SW480 (cell line): ENCODE measurements around the gene MMP28.

Experiments
- DNase-seq: peaks from one replicate; pipeline ENCODE4 v3.0.0-alpha.2; 2016; ENCODE audit warnings: low spot score

MMP28 gene

DNA sequence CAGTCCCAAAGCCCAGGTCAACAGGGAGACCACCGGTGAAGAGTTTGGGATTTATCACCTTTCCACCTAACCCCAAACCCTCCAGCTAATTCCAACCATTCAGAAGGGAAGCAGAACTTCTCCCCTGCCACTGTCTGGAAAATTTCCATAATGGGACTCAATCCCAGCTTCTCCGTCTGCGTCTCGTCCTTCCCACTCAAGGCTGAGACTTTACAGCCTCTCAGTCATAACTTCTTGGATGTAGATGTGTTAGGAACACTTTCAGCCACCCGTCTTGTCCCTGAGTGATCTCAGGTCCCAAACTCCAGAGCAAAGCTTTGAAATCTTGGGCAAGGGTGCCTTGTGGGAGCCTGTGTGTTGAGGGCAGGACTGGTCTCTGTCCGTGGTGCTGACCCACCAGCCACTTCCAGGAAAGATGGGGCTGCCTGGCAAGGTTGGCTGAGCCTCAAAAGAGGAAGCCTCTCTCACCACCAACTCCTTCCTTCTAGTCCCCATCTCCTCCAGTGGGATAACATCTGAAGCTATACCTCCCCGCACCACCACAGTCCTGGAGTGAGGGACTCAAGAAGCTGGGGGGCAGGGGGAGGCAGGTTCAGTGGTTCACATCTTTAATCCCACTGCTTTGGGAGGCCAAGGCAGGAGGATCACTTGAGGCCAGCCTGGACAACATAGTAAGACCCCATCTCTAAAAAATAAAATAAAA, 51.7 kb downstream of the MMP28 start:
- DNase-seq: peak; percentile 13

DNA sequence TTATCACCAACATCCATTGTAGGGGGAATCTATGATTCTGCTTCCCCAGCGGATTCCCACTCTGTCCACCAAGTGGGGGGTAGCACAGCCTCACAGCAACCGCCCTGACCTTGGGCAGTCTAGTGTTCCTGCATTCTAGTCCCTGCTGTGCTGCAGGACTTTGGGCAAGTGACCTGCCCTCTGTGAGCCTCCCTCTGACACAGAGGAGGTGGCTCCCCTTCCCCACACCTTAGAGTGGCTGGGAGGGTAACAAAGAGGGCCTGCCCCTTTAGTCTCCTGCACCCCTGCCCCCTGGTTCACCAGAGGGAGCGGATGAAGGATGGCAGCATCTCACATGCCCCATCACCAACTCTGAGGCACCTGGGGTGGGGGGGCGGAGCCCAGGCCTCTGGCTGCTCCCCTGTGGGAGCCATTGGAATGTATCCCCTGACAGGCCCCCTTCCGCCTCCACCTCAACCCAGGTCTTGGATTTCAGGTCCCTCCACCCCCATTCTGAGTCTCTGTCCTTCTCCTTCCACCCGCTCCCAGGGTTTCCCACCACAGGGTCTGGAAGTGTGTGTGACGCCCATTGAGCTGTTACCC, 52.5 kb downstream of the MMP28 start:
- DNase-seq: no peak

DNA sequence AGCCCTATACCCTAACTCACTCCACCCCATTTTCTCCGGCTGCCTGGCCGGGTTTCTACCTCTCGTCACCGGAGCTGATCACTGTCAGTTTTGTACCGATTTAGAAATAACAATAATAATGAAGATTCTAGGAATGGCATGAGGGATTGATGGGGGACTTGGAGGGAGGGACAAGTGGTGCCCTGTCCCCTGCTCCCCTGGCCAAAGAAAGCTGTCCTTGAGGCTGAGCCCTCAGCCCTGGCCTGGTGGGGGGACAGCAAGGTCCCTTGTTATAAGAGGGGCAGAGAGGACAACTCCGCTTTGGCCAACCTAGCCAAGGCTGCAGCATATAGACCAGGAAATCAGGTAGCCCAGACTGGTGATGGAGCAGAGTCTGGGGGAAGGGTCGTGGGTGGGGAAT, 52.9 kb downstream of the MMP28 start:
- DNase-seq: no peak

DNA sequence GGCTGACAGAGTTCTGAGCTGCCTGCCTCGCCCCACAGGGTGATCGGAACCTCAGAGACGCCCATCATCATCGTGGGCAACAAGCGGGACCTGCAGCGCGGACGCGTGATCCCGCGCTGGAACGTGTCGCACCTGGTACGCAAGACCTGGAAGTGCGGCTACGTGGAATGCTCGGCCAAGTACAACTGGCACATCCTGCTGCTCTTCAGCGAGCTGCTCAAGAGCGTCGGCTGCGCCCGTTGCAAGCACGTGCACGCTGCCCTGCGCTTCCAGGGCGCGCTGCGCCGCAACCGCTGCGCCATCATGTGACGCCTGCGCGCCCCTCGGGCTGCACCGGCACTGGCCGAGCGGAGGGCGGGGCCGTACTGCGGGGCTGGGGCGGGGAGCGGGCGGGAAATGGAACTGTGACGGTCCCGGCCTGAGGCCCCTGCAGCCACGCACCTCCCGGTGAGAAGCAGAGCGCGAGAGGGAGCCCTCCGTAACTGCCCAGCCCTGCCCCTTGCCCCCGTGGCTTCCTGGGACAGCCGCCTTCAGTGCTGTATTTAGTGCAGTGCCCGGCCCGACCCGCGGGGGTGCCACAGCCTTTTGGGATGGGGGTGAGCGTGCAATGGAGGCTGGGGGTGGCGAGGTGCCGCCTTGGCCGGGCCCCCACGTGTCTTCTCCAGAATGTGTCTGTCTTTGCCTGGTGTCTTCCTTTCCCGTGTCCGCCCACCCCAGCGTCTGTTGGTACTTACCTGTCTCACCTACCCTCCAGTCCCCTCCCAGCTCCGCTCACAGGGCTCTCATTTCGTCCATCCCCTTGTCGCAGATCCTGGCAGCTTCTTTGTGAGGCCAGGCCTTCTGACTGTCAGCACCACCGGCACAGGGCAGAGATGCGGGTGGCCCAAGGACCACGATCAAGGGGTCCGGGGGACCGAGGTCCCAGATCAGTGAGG, 54.2 kb downstream of the MMP28 start:
- no peak for DNase-seq

- DNase-seq: no peak
These were observed 55.2 kb downstream of the MMP28 start for GRCh38 chr17:35740216-35740615.

DNA sequence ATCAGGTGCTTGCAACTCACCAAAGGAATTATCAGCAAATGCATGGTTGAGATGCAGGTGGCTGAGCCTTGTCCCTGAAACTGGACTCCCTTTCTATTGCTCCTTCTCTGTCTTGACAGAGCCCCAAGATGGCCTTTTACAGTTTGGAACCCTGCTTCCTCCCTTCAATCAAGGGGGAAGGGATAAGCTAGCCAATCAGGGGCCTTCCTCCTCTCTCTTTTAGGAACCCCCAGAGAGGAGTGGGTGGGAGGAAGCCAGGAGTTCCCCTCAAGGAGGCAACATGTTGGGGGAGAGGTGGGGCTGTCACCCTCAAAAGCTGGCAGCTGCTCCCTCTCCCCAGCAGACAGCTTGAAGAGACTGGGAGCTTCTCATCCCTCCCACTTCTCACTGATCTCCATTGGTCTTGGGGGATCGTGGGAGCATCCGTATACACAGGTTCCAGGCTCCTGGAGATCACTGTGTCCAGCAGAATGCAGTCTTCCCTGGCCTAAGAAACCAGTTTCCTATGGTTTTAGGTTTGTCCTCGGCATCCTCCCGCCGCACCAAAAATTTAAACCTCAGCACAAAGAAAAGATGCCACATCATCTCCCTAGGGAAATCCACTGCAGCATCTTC, 56.8 kb downstream of the MMP28 start:
- DNase-seq: no peak

DNA sequence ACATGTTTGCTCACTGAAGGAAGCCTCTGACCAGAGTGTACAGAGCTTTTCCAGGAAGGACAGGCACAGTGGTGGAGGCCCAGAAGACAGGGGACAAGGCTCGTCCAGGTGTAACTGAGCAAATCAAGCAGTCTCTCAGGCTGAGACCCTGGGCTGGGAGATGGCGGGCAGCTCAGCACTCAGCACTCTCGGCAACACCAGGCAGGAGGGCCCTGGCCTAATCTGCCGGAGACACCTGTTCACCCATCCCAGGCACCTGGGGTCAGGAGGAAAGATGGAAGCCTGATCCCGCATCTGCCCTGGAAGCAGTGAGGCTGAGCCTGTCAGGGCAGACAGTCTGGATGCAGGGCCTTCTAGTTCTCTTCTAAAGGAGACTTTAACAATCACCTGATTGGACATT, 59.2 kb downstream of the MMP28 start:
- no peak for DNase-seq

GRCh38 chr17:35735036-35735805, 60.2 kb downstream of the MMP28 start:
- DNase-seq: no peak

GRCh38 chr17:35734396-35734795, 61.0 kb downstream of the MMP28 start:
- no peak for DNase-seq

DNA sequence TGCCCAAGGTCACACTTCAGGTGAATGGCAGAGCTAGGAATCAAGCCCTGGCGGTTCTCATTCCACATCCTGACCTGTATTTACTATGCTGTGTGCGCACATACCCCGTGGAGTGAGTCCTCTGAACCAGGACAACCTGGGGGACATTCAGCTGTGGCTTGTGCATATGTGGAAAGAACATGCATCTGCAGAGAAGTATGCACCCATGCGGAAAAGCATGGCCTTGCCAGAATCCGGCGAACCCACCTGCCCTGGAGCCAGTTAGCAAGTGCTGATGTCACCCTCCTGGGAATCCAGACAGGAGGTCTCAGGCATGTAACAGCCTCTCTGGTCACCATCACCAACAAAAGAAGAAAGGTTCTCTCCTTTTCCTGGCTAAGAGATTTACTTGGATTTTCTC, 62.1 kb downstream of the MMP28 start:
- DNase-seq: no peak

DNA sequence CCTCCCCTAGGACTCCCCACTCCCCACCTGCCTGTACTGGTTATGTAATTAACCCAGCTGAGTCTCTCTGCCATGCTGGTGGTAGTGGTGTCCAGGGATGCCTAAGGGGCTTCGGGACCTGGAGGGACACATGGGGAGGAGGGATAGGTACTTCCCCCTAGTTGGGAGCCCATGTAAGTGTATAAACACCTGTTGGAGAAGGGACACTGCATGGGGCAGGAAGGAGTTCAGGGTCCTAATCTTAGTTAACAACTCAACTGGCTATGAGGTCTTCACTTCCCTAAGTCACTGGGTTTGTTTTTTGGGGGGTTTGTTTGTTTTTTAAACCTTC, 62.7 kb downstream of the MMP28 start:
- DNase-seq: no peak

GRCh38 chr17:35731917-35732805, 63.3 kb downstream of the MMP28 start:
- DNase-seq: no peak

DNA sequence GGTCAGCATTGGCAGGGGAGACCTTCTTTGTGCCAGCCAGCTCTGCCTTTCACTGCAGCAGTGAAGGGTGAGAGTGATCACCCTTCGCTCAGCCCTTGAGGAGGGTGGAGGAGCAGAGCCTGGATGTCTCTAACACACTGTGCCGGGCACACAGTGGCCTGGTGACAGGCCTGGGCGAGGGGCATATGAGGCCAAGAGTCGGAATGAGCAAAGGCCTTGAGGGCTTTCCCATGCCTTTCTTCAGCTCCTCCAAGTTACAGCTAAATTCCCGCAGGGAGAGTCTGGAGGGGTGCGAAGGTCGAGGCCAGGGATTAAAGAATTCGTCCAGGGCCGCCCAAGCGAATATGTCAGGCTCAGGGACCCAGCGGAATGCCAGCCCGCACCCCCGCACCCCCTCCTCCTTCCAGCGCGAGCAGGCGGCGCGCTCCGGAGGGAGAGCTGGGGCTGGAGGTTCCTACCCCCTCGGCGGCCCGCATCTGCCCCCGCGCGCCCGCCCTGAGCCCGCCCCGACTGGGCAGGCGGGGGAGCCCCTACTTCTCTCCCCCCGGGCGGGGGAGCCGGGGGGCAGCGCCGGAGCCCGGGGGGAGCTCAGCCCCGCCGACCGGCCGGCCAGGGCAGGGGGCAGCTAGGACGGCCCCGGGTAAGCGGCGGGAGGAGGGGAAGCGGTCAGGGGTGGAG, 64.1 kb downstream of the MMP28 start, which contains the start of gene RASL10B:
RASL10B (plus strand) TSS at position 401 of the 678 bp plus-strand sequence. CDS start 3,546 bp downstream, outside the sequence.
- DNase-seq: peak; percentile 36

GRCh38 chr17:35730400-35731005, 64.9 kb downstream of the MMP28 start:
- no peak for DNase-seq

DNA sequence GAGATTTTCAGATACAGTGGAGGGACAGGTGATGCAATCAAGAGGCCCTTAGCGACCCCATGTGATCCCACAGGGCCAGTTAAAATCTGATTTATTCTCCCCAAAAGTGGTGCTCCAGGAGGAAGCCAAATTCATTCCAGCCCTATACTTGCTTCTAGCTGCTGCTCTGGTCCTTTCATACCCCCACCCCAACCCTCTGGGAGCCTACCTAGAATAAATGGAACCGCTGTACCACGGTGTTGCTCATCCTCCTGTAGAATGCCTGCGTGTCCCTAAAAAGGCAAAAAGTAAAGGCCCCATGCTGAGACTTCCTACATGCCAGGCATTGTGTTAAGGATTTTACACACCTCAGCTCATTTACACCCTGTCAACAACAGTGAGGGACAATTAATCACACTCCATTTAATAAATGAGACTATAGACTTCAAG, 66.0 kb downstream of the MMP28 start:
- DNase-seq: no peak

DNA sequence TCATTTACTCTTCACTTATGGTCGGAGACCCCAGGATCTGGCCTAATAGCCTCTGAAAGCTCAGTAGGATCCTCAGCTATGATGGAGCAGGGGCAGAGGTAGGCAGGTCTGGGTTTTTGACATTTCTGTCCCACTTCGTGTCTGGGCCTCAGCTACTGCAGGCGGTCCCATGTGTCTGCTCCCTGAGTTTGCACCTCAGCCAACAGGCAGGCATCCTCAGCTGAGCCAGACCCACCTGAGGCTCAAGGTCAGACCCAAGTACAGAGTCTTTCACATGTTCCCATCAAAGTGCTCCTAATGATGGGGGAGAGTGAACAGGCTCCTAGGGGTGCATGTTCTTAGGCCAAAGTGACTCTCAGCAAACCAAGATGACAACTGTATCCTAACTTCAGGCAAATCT, 66.9 kb downstream of the MMP28 start:
- no peak for DNase-seq

DNA sequence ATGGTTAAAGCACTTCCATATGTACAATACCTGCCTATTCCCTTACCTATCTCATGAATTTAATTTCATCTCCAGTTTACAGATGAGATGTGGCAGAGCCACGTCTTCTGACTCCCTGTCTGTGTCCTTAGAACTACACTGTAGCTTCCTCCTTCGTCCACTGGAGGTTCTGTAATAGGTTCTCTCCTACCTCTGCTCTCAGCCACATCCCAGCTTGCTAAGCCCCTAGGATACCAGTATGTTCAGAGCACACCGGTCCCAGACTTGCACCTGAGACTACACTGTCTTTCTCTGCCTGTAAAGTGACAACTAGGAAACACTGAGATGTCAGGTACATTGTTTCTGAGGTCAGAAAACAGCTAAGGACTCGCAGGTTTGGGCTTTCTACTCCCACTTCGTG, 67.8 kb downstream of the MMP28 start:
- DNase-seq: no peak

- no peak for DNase-seq
These were observed 68.4 kb downstream of the MMP28 start for GRCh38 chr17:35726953-35727460.
